Activated CD8-positive, alpha-beta T cell treated with anti-CD3 and anti-CD28 coated beads, Interleukin-2, amount 10 ng/mL, durations not matched to agents 7 days and 5 days (primary cell): Measurements from ENCODE around the gene F8A1. TPM values are rescaled to one million over a fixed set of nuclear protein-coding genes. Genes with fewer than 3 reads are reported as not detected.
"Not testable (repeated sequence)": the region's sequence is repeated elsewhere in the genome, so short reads cannot be mapped to it uniquely, and the experiment has no call there.

ENCODE experiments used
- ATAC-seq: fragments of 150-1000 bp; cut with Tn5 transposase; one replicate; pipeline ENCODE4 v1.10.0; 2021; ENCODE audit warnings: moderate library complexity
- CTCF ChIA-PET: fragments of 350-600 bp; sonication (Branson Sonifier 250); formaldehyde crosslinking; loops from one replicate; lab custom pipeline; 2021; ENCODE audit warnings: antibody characterized with exemption; lab: Charles Lee
- POLR2A ChIA-PET: fragments of 350-600 bp; sonication (Branson Sonifier 250); formaldehyde crosslinking; loops from one replicate; lab custom pipeline; 2021; ENCODE audit warnings: antibody characterized with exemption; lab: Charles Lee
- DNase-seq: peaks from one replicate; pipeline ENCODE4 v3.0.0-alpha.2; 2020
- H3K27ac Mint-ChIP-seq: one replicate; pipeline ENCODE4 v1.8.0; 2021; ENCODE audit warnings: mild to moderate bottlenecking, mixed read lengths
- H3K27me3 Mint-ChIP-seq: one replicate; pipeline ENCODE4 v1.8.0; 2021; ENCODE audit warnings: low read depth, mixed read lengths
- H3K36me3 Mint-ChIP-seq: one replicate; pipeline ENCODE4 v1.8.0; 2021; ENCODE audit warnings: low read depth, mixed read lengths
- H3K4me1 Mint-ChIP-seq: one replicate; pipeline ENCODE4 v1.8.0; 2021; ENCODE audit warnings: low read depth, mixed read lengths
- H3K4me3 Mint-ChIP-seq: one replicate; pipeline ENCODE4 v1.8.0; 2021; ENCODE audit warnings: mild to moderate bottlenecking, mixed read lengths
- H3K9me3 Mint-ChIP-seq: one replicate; pipeline ENCODE4 v1.8.0; 2022; ENCODE audit warnings: mixed read lengths; ENCODE audit not compliant: insufficient read depth
- microRNA-seq: library from miRNA; unstranded; fragments of <30 nt; microRNA quantifications from one replicate; pipeline ENCODE4 v1.2.0, GENCODE V29; 2022
- total RNA-seq, 2 experiments: library from RNA; stranded (reverse); gene quantifications; one replicate each; pipeline ENCODE4 v1.2.3, GENCODE V29; 2021

The F8A1 gene
- total RNA-seq, 2 experiments from 2014 or later = 51.0 to 54.4 TPM

DNA sequence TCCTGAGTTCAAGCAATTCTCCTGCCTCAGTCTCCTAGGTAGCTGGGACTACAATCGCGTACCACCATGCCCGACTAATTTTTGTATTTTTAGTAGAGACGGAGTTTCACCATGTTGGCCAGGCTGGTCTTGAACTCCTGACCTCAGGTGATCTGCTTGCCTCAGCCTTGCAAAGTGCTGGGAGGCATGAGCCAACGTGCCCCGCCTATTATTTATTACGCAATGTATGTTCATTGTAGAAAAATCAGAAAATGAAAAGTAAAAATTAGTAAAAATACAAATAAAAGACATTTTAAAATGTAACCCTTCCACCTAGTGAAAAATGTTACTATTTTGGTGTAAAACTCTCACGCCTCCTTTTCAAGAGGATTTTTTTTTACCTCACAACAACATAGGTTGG lies 14.2 kb downstream of the F8A1 start:
- H3K9me3 Mint-ChIP-seq = no peaks in the 10 kb centered on the region
- H3K4me1 Mint-ChIP-seq = peaks cover 11% of the 10 kb centered on the region
- POLR2A ChIA-PET = no interaction called here
- ATAC-seq (no peak), DNase-seq (no peak)
- CTCF ChIA-PET = interaction anchor here (3.9 kb wide), 1 partner anchor 17 kb away, joined by 12 read pairs; no protein-coding TSS in a partner anchor
- H3K27ac Mint-ChIP-seq = no peak overlapping the region
- no peak overlapping the region for H3K4me3 Mint-ChIP-seq
- peaks cover 13% of the 10 kb centered on the region for H3K27me3 Mint-ChIP-seq
- H3K36me3 Mint-ChIP-seq = no peaks in the 10 kb centered on the region

GRCh38 chrX:154902408-154902807 lies 16.3 kb downstream of the F8A1 start:
- ATAC-seq = no peak
- H3K4me1 Mint-ChIP-seq = peaks cover 7% of the 10 kb centered on the region
- ChIA-PET CTCF (interaction anchor here (3.9 kb wide), 1 partner anchor 15 kb away, joined by 12 read pairs; no protein-coding TSS in a partner anchor), POLR2A (interaction anchor here (0.6 kb wide), 1 partner anchor 33 kb away, joined by 4 read pairs; no protein-coding TSS in a partner anchor)
- H3K36me3 Mint-ChIP-seq = no peaks in the 10 kb centered on the region
- no peak overlapping the region for H3K27ac Mint-ChIP-seq
- H3K4me3 Mint-ChIP-seq = no peak overlapping the region
- DNase-seq = no peak
- H3K9me3 Mint-ChIP-seq = no peaks in the 10 kb centered on the region
- H3K27me3 Mint-ChIP-seq = peaks cover 13% of the 10 kb centered on the region

DNA sequence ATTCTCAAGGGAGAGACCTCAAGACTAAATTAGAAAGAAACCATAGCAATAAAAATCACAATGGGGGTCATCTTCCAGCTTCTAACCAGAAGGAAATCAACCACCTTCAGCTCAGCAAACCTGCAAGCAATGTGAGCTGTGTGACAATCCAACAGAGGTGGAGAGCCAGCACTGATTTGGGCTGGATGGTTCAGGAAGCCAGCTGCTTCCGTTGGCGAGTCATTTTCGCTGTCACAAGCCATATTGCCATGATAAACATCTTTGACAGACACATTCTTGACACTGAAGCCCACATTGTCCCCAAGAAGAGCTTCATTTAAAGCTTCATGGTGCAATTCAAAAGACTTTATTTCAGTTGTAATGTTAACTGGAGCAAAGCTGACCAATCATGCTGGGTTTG lies 22.7 kb downstream of the F8A1 start:
- Mint-ChIP-seq H3K36me3 (no peaks in the 10 kb centered on the region), H3K27ac (no peak overlapping the region), H3K9me3 (peaks cover 11% of the 10 kb centered on the region), H3K27me3 (peaks cover 7% of the 10 kb centered on the region), H3K4me3 (no peak overlapping the region), H3K4me1 (no peaks in the 10 kb centered on the region)
- ATAC-seq = no peak
- no peak for DNase-seq
- POLR2A ChIA-PET = no interaction called here
- CTCF ChIA-PET = interaction anchor here (2.2 kb wide), 1 partner anchor 9 kb away, joined by 25 read pairs; no protein-coding TSS in a partner anchor

GRCh38 chrX:154910048-154910447 lies 23.9 kb downstream of the F8A1 start:
- H3K27ac Mint-ChIP-seq, H3K27me3 Mint-ChIP-seq, DNase-seq, CTCF ChIA-PET, H3K4me1 Mint-ChIP-seq, POLR2A ChIA-PET, ATAC-seq, H3K4me3 Mint-ChIP-seq, H3K36me3 Mint-ChIP-seq: not testable (repeated sequence)
- peaks cover 11% of the 10 kb centered on the region for H3K9me3 Mint-ChIP-seq

GRCh38 chrX:154910528-154910927 lies 24.4 kb downstream of the F8A1 start:
- H3K27ac Mint-ChIP-seq, CTCF ChIA-PET, ATAC-seq, H3K27me3 Mint-ChIP-seq, DNase-seq, H3K4me1 Mint-ChIP-seq, H3K36me3 Mint-ChIP-seq, POLR2A ChIA-PET, H3K4me3 Mint-ChIP-seq: not testable (repeated sequence)
- peaks cover 11% of the 10 kb centered on the region for H3K9me3 Mint-ChIP-seq

DNA sequence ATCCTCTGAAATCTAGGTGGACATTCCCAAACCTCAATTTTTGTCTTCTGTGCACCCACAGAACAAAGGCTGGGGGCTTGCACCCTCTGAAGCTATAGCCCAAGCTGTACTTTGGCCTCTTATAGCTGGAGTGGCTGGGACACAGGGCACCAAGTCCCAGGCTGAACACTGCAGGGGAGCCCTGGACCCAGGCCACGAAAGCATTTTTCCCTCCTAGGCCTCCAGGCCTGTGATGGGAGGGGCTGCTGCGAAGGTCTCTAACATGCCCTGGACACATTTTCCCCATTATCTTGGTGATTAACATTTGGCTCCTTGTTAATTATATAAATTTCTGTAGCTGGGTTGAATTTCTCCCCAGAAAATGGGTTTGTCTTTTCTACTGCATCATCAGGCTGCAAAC lies 27.9 kb downstream of the F8A1 start:
- CTCF ChIA-PET = no interaction called here
- H3K9me3 Mint-ChIP-seq = peaks cover 11% of the 10 kb centered on the region

GRCh38 chrX:154918060-154918483 lies 31.9 kb downstream of the F8A1 start:
- POLR2A ChIA-PET = interaction anchor here (0.6 to 0.7 kb wide), 2 partner anchors 142 to 894 kb away, joined by 4 to 7 read pairs; no protein-coding TSS in a partner anchor
- CTCF ChIA-PET = interaction anchor here (0.7 to 3.3 kb wide), 46 partner anchors 9 to 732 kb away, joined by 3 to 25 read pairs (median 4); partner anchors contain the start of gene VBP1

More for the DNA sequence above, 27.9 kb downstream of the F8A1 start:
- POLR2A ChIA-PET = no interaction called here
- ATAC-seq (no peak), DNase-seq (no peak)
- Mint-ChIP-seq H3K36me3 (no peaks in the 10 kb centered on the region), H3K27ac (no peak overlapping the region), H3K27me3 (peaks cover 5% of the 10 kb centered on the region), H3K4me3 (no peak overlapping the region), H3K4me1 (no peaks in the 10 kb centered on the region)

GRCh38 chrX:154924771-154925170 lies 38.6 kb downstream of the F8A1 start:
- H3K27ac Mint-ChIP-seq, H3K36me3 Mint-ChIP-seq, H3K9me3 Mint-ChIP-seq, DNase-seq, H3K4me3 Mint-ChIP-seq, H3K4me1 Mint-ChIP-seq, CTCF ChIA-PET, ATAC-seq, POLR2A ChIA-PET: not testable (repeated sequence)
- peaks cover 29% of the 10 kb centered on the region for H3K27me3 Mint-ChIP-seq

More at GRCh38 chrX:154918060-154918483, 31.9 kb downstream of the F8A1 start:
- H3K27ac Mint-ChIP-seq = no peak overlapping the region
- peak overlapping the region; percentile 60 for H3K4me3 Mint-ChIP-seq
- peak; percentile 35 for DNase-seq
- peak; percentile 58 for ATAC-seq
- no peaks in the 10 kb centered on the region for H3K4me1 Mint-ChIP-seq
- no peaks in the 10 kb centered on the region for H3K36me3 Mint-ChIP-seq
- H3K27me3 Mint-ChIP-seq = peaks cover 18% of the 10 kb centered on the region
- no peaks in the 10 kb centered on the region for H3K9me3 Mint-ChIP-seq

Small RNAs within 50 kb of the gene (microRNA-seq; reads per million reads assigned to microRNA genes)
- gene MIR1184-1 = not detected

Other genes starting within 250 kb of the F8A1 start
- gene CTAG2, start 232.8 kb upstream of the F8A1 start, total RNA-seq = not detected
- gene GAB3, start 135.3 kb upstream of the F8A1 start, total RNA-seq = 10 to 100 TPM in 1 of 2 experiments, 1 to 10 TPM in 1; 9.9 to 10.3 TPM
- gene DKC1, start 123.5 kb upstream of the F8A1 start, total RNA-seq = 10 to 100 TPM; 76.0 to 82.8 TPM
- gene MPP1, start 80.9 kb upstream of the F8A1 start, total RNA-seq = 10 to 100 TPM; 69.4 to 72.6 TPM
- gene SMIM9, start 51.7 kb upstream of the F8A1 start, total RNA-seq = not detected
- gene F8, start 136.4 kb downstream of the F8A1 start, total RNA-seq = 1 to 10 TPM; 4.1 to 4.2 TPM
- gene FUNDC2, start 140.5 kb downstream of the F8A1 start, total RNA-seq = 10 to 100 TPM; 49.3 to 51.7 TPM
- 1 to 10 TPM; 4.1 to 5.6 TPM for gene CMC4, start 184.8 kb downstream of the F8A1 start, total RNA-seq
- 10 to 100 TPM; 20.2 to 21.4 TPM for gene MTCP1, start 184.8 kb downstream of the F8A1 start, total RNA-seq
- gene BRCC3, start 185.2 kb downstream of the F8A1 start, total RNA-seq = 10 to 100 TPM; 32.8 to 33.5 TPM